Activated B cell treated with CpG ODN at 0.5 μM for 24 hours (primary cell): ENCODE results near the gene TOX4. TPM values are rescaled to one million over a fixed set of nuclear protein-coding genes. Genes with fewer than 3 reads are reported as not detected.

Experiments used
- total RNA-seq: library from RNA; stranded (reverse); gene quantifications from 2 replicates; pipeline ENCODE4 v1.2.3, GENCODE V29; 2022

Gene TOX4
- total RNA-seq, 1 donor from 2014 or later, result 81.4 TPM

Other genes starting within 250 kb of the TOX4 start
- gene HNRNPC, start 207.8 kb upstream of the TOX4 start, total RNA-seq, result 653 and 683 TPM in 2 replicates
- gene RPGRIP1, start 197.1 kb upstream of the TOX4 start, total RNA-seq, result not detected in 2 replicates
- gene SUPT16H, start 93.2 kb upstream of the TOX4 start, total RNA-seq, result 100 and 102 TPM in 2 replicates
- 113 and 133 TPM in 2 replicates for gene CHD8, start 21.1 kb upstream of the TOX4 start, total RNA-seq
- 25.0 and 27.5 TPM in 2 replicates for gene RAB2B, start 236 bp upstream of the TOX4 start, total RNA-seq
- gene METTL3, start 34.1 kb downstream of the TOX4 start, total RNA-seq, result 81.9 and 94.5 TPM in 2 replicates
- 0.24 and 0.37 TPM in 2 replicates for gene SALL2, start 49.2 kb downstream of the TOX4 start, total RNA-seq
- not detected in 2 replicates for gene OR10G3, start 102.9 kb downstream of the TOX4 start, total RNA-seq
- not detected in 2 replicates for gene OR10G2, start 157.7 kb downstream of the TOX4 start, total RNA-seq
- gene OR4E2, start 176.6 kb downstream of the TOX4 start, total RNA-seq, result not detected in 2 replicates
- not detected in 2 replicates for gene OR4E1, start 196.6 kb downstream of the TOX4 start, total RNA-seq